Ovary (tissue), 3 donors: Measurements from ENCODE around the gene GDF15.
"Not testable (repeated sequence)": the region's sequence is repeated elsewhere in the genome, so short reads cannot be mapped to it uniquely, and the experiment has no call there.

Experiments used
- CTCF ChIP-seq, 3 donors: fragments of 450-650 bp in 2 of 3; fragments of 200-600 bp in 1 of 3; IDR thresholded peaks; one replicate each; pipeline versions ENCODE4 v1.5.1 to v1.8.0; 2016 to 2022; ENCODE audit warnings: antibody characterized with exemption in 3 of 3, mild to moderate bottlenecking in 1 of 3
- POLR2A ChIP-seq: fragments of 450-650 bp; IDR thresholded peaks from one replicate; pipeline ENCODE4 v1.6.1; 2017; ENCODE audit warnings: antibody characterized with exemption, mild to moderate bottlenecking, moderate library complexity
- donor health status: DM: no; HTN: no; CAD: no.

GRCh38 chr19:18383622-18384021 lies 2.3 kb upstream of the GDF15 start:
- TF ChIP-seq POLR2A; CTCF (IDR thresholded peaks at IDR 0.05): not testable (repeated sequence)
